Liver (tissue), 9 donors: ENCODE measurements around the gene CALML5. TPM values are rescaled to one million over a fixed set of nuclear protein-coding genes. Genes with fewer than 3 reads are reported as not detected.

Experiments used
- DNase-seq: peaks from one replicate; pipeline ENCODE4 v3.0.0-alpha.2; 2017; ENCODE audit warnings: low spot score
- H3K27ac ChIP-seq, 2 donors: one replicate each; pipeline ENCODE4 v1.7.0; 2013; ENCODE audit warnings: inconsistent platforms in 2 of 2, low read length in 2 of 2, control low read depth in 1 of 2, low read depth in 1 of 2, mild to moderate bottlenecking in 1 of 2
- H3K27me3 ChIP-seq, 4 donors: one replicate each; pipeline versions ENCODE4 v1.6.1 to v1.7.0; 2013; ENCODE audit warnings: low read length in 3 of 4, inconsistent platforms in 1 of 4, mild to moderate bottlenecking in 1 of 4, moderate library complexity in 1 of 4; ENCODE audit not compliant: control insufficient read depth in 4 of 4, insufficient read depth in 4 of 4
- H3K36me3 ChIP-seq, 4 donors: one replicate each; pipeline versions ENCODE4 v1.6.1 to v1.7.0; 2013; ENCODE audit warnings: low read length in 3 of 4, mild to moderate bottlenecking in 3 of 4, low read depth in 1 of 4, moderate library complexity in 1 of 4; ENCODE audit not compliant: control insufficient read depth in 4 of 4, insufficient read depth in 3 of 4
- H3K4me1 ChIP-seq, 4 donors: one replicate each; pipeline versions ENCODE4 v1.6.1 to v1.7.0; 2013; ENCODE audit warnings: low read length in 3 of 4, mild to moderate bottlenecking in 3 of 4, moderate library complexity in 1 of 4; ENCODE audit not compliant: control insufficient read depth in 4 of 4, insufficient read depth in 4 of 4
- H3K4me3 ChIP-seq, 3 donors: one replicate each; pipeline versions ENCODE4 v1.6.1 to v1.7.0; 2013; ENCODE audit warnings: low read length in 3 of 3, control low read depth in 1 of 3, low read depth in 1 of 3, mild to moderate bottlenecking in 1 of 3
- H3K9ac ChIP-seq, 2 donors: one replicate each; pipeline ENCODE4 v1.7.0; 2013; ENCODE audit warnings: low read length in 2 of 2, mild to moderate bottlenecking in 2 of 2, moderate library complexity in 2 of 2, control low read depth in 1 of 2, low read depth in 1 of 2
- H3K9me3 ChIP-seq, 4 donors: one replicate each; pipeline versions ENCODE4 v1.6.1 to v1.7.0; 2013; ENCODE audit warnings: low read length in 3 of 4; ENCODE audit not compliant: control insufficient read depth in 4 of 4
- EGR1 ChIP-seq, 2 donors: IDR thresholded peaks; 2 replicates each; pipeline ENCODE4 v1.6.1; 2016 to 2018; ENCODE audit warnings: antibody characterized with exemption in 2 of 2, low read depth in 2 of 2
- FOXA1 ChIP-seq: IDR thresholded peaks from 2 replicates; pipeline ENCODE4 v1.6.1; 2016; ENCODE audit warnings: antibody characterized with exemption
- FOXA2 ChIP-seq: IDR thresholded peaks from 2 replicates; pipeline ENCODE4 v1.6.1; 2016; ENCODE audit warnings: antibody characterized with exemption
- GABPA ChIP-seq, 2 donors: IDR thresholded peaks in 1 of 2; conservative IDR thresholded peaks in 1 of 2; 2 replicates each; pipeline ENCODE4 v1.6.1; 2016; ENCODE audit warnings: antibody characterized with exemption in 2 of 2, mild to moderate bottlenecking in 1 of 2, moderate library complexity in 1 of 2
- JUND ChIP-seq, 2 donors: IDR thresholded peaks; 2 replicates each; pipeline ENCODE4 v1.6.1; 2016; ENCODE audit warnings: antibody characterized with exemption in 2 of 2
- NR2F2 ChIP-seq: IDR thresholded peaks from 2 replicates; pipeline ENCODE4 v1.6.1; 2016; ENCODE audit warnings: antibody characterized with exemption
- RAD21 ChIP-seq, 2 donors: IDR thresholded peaks; 2 replicates each; pipeline ENCODE4 v1.6.1; 2016; ENCODE audit warnings: antibody characterized with exemption in 2 of 2, mild to moderate bottlenecking in 2 of 2
- RXRA ChIP-seq, 2 donors: IDR thresholded peaks; 2 replicates each; pipeline ENCODE4 v1.6.1; 2017 to 2018; ENCODE audit warnings: antibody characterized with exemption in 2 of 2, mild to moderate bottlenecking in 1 of 2
- TAF1 ChIP-seq: conservative IDR thresholded peaks from 2 replicates; pipeline ENCODE4 v1.6.1; 2016; ENCODE audit warnings: antibody characterized with exemption, mild to moderate bottlenecking
- YY1 ChIP-seq: IDR thresholded peaks from 2 replicates; pipeline ENCODE4 v1.6.1; 2016; ENCODE audit warnings: antibody characterized with exemption, mild to moderate bottlenecking
- WGBS: extraction: QIAGEN DNeasy Blood & Tissue Kit; methylation state at CpG from one replicate; pipeline ENCODE4 v1.1.7; 2013; 5-methylcytosine and 5-hydroxymethylcytosine counted together
- polyA plus RNA-seq, 2 donors: library from polyadenylated mRNA; stranded (reverse) in 1 of 2; unstranded in 1 of 2; fragments of 200-250 nt in 1 of 2; fragments of >200 nt in 1 of 2; fragmentation: Nextera tagmentation in 1 of 2; extraction: Ambion mirVana in 1 of 2; gene quantifications; one replicate each; pipeline versions ENCODE4 v1.2.1 to v1.2.3, GENCODE V29; 2013 to 2015
- total RNA-seq, 2 donors: library from RNA; depleted of rRNA; stranded (reverse); fragments of >200 nt; gene quantifications; one replicate each; pipeline ENCODE4 v1.2.3, GENCODE V29; 2014
- TF ChIP-seq, protein P1 (sequence below): IDR thresholded peaks from 2 replicates; pipeline ENCODE4 v1.6.1; 2016; ENCODE audit warnings: antibody characterized with exemption
- TF ChIP-seq, protein P2 (sequence below): fragments of 150-350 bp; IDR thresholded peaks from 2 replicates; pipeline ENCODE4 v1.5.1; 2017; ENCODE audit warnings: improper control_type of control experiment, low read depth, low read length; ENCODE audit not compliant: missing input control
- TF ChIP-seq, protein P3 (sequence below): IDR thresholded peaks from 2 replicates; pipeline ENCODE4 v1.6.1; 2016; ENCODE audit warnings: antibody characterized with exemption, mild to moderate bottlenecking
- donor health status: healthy.
- donor health status: healthy.
- donor health status: healthy.
- donor health status: healthy.
- donor health status: healthy.

Gene CALML5
- total and polyA plus RNA-seq, 4 donors: not detected

DNA sequence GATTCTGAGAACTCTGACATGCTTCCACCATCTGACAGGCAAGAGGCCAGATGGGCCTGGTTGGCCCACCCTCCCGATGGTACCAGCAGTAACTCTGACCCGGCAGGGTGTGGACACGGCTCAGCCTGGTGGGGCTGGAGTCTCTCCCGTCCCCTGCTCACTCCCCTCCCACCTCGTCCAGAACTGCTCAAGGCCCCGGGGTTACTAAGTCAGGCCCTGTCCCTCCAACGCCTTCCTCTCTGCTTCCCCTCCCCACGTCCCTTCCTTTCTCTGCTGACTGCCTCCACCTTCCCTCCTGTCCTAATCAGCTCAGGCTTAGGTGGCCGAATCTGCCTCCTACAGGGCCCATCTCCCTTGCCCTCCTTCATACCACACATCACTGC is 12.5 kb downstream of the CALML5 start:
- Histone ChIP-seq H3K9me3 (no peaks in the 10 kb centered on the region), H3K36me3 (no peaks in the 10 kb centered on the region), H3K27me3 (no peaks in the 10 kb centered on the region), H3K4me3 (no peak overlapping the region), H3K4me1 (no peaks in the 10 kb centered on the region), H3K9ac (no peak overlapping the region), H3K27ac (no peak overlapping the region)
- no peak for DNase-seq
- no peak for TF ChIP-seq EGR1 (IDR thresholded peaks at IDR 0.05; ENCODE audit: low read depth in 2 of 2)
- TF ChIP-seq TAF1: no peak
- TF ChIP-seq GABPA (IDR thresholded peaks at IDR 0.05 in 1 of 2, conservative IDR thresholded peaks at IDR 0.05 in 1 of 2): no peak
- TF ChIP-seq YY1: no peak
- TF ChIP-seq, protein P1, sequence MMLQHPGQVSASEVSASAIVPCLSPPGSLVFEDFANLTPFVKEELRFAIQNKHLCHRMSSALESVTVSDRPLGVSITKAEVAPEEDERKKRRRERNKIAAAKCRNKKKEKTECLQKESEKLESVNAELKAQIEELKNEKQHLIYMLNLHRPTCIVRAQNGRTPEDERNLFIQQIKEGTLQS: no peak
- TF ChIP-seq, protein P2, sequence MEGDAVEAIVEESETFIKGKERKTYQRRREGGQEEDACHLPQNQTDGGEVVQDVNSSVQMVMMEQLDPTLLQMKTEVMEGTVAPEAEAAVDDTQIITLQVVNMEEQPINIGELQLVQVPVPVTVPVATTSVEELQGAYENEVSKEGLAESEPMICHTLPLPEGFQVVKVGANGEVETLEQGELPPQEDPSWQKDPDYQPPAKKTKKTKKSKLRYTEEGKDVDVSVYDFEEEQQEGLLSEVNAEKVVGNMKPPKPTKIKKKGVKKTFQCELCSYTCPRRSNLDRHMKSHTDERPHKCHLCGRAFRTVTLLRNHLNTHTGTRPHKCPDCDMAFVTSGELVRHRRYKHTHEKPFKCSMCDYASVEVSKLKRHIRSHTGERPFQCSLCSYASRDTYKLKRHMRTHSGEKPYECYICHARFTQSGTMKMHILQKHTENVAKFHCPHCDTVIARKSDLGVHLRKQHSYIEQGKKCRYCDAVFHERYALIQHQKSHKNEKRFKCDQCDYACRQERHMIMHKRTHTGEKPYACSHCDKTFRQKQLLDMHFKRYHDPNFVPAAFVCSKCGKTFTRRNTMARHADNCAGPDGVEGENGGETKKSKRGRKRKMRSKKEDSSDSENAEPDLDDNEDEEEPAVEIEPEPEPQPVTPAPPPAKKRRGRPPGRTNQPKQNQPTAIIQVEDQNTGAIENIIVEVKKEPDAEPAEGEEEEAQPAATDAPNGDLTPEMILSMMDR: no peak
- TF ChIP-seq, protein P3, sequence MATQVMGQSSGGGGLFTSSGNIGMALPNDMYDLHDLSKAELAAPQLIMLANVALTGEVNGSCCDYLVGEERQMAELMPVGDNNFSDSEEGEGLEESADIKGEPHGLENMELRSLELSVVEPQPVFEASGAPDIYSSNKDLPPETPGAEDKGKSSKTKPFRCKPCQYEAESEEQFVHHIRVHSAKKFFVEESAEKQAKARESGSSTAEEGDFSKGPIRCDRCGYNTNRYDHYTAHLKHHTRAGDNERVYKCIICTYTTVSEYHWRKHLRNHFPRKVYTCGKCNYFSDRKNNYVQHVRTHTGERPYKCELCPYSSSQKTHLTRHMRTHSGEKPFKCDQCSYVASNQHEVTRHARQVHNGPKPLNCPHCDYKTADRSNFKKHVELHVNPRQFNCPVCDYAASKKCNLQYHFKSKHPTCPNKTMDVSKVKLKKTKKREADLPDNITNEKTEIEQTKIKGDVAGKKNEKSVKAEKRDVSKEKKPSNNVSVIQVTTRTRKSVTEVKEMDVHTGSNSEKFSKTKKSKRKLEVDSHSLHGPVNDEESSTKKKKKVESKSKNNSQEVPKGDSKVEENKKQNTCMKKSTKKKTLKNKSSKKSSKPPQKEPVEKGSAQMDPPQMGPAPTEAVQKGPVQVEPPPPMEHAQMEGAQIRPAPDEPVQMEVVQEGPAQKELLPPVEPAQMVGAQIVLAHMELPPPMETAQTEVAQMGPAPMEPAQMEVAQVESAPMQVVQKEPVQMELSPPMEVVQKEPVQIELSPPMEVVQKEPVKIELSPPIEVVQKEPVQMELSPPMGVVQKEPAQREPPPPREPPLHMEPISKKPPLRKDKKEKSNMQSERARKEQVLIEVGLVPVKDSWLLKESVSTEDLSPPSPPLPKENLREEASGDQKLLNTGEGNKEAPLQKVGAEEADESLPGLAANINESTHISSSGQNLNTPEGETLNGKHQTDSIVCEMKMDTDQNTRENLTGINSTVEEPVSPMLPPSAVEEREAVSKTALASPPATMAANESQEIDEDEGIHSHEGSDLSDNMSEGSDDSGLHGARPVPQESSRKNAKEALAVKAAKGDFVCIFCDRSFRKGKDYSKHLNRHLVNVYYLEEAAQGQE: no peak
- TF ChIP-seq JUND (IDR thresholded peaks at IDR 0.05): no peak
- no peak for TF ChIP-seq RXRA (IDR thresholded peaks at IDR 0.05)
- WGBS: 86% methylated on average over 9 of the region's 9 CpGs

DNA sequence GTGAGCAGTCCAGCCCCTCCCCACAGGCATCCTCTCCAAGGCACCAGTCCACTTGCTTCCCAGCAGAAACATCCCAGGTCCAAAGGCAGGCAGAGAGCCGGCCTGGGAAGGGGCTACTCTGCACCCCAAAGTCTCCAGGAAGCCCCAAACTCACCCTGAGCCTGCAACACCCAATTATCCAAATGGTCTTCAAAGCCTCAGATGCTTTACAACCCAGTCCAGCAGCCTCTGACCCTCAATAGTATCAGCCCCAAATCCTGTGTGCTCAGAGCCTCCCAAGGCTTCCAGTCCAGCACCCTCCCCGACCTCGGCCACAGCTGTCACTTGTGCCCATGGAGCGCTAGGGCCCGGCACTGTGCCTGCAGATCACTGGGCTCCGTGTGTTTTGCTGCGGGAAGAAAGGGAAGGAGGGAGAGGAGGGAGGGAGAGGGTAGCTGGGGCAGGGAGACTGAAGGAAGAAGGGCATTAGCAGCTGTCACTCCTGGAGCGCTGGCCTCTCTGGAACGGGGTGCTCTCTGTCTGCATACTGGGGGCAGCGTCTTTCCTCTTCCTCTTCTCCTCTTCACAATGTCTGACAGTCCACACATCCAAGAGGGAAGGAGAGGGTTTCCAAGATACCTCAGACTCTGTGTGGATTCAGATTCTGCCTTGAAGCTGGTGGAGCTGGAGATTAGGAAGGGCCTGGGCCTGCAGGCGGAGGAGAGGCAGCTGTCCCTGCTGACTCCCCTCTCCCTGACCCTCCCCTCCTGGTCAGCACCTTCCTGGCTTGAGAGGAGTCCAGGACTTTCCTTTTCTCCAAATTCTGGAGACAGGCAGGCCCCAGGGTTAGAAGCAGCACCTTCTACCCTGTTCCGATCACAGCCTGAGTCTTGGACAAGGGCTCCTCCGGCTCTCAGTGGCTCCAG is 13.2 kb downstream of the CALML5 start:
- Histone ChIP-seq H3K9me3 (no peaks in the 10 kb centered on the region), H3K27me3 (no peaks in the 10 kb centered on the region), H3K27ac (no peak overlapping the region), H3K4me3 (no peak overlapping the region), H3K36me3 (no peaks in the 10 kb centered on the region), H3K9ac (no peak overlapping the region), H3K4me1 (no peaks in the 10 kb centered on the region)
- TF ChIP-seq, protein P2: no peak
- TF ChIP-seq GABPA (IDR thresholded peaks at IDR 0.05 in 1 of 2, conservative IDR thresholded peaks at IDR 0.05 in 1 of 2) (no peak), FOXA1 (no peak), JUND (IDR thresholded peaks at IDR 0.05) (no peak), RAD21 (IDR thresholded peaks at IDR 0.05) (no peak), RXRA (IDR thresholded peaks at IDR 0.05) (no peak), NR2F2 (no peak), FOXA2 (no peak), YY1 (no peak), TAF1 (no peak)
- TF ChIP-seq, protein P1: no peak
- 87% methylated on average over 13 of the region's 13 CpGs for WGBS
- DNase-seq: no peak
